ENCODE measurements around the gene TNFSF11. TPM values are rescaled to one million over a fixed set of nuclear protein-coding genes. Genes with fewer than 3 reads are reported as not detected.

The TNFSF11 gene
- total and polyA plus RNA-seq, 4 donors = 0.16 TPM; not detected in 3

DNA sequence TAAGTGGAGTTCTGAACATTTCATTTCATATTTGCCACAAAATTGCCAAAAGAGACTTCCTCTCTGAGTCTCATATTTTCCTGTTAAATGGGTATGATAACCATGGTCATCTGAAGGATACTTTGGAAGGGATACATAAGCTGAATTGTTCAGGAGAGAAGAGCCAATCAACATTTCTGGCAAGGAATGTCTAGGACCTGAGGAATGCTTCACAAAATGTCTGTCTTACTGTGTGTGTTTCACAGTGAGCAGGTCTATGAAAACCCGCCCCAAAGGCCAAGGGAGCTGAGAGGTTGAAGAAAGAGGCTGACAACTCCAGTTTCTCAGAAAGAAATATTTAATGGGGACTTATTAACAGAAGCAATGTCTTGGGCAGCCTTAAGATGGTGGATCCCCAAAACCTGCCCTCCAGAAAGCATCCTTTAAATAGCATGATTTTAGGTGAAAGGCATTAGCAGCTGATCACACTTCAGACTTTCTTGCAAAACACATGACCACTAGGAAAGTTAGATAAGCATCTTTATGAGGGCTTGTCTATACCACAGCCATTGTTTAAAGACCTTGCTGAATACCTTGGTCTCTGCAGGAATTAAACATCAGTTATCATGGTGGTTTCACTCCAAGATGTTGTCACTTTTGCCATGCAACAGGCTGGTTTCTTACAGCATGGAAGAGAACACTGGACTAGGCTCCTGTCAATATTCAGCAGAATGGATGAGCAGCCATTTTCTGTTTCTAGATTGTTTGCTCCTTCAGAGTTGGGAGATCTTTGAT is 78.9 kb downstream of the TNFSF11 start:
- H3K36me3 ChIP-seq (ENCODE audit: control insufficient read depth in 1 of 2, insufficient read depth in 2 of 2, low read length in 1 of 2) = no peaks in the 10 kb centered on the region
- intact Hi-C loops (cut with DNase I) = no loop called here
- DNase-seq (no peak), ATAC-seq (ENCODE audit: low FRiP score) (no peak)
- no peak overlapping the region for H3K27ac ChIP-seq (ENCODE audit: low read depth in 1 of 2, low read length in 2 of 2)
- no peak overlapping the region for H3K4me3 ChIP-seq (ENCODE audit: low read length in 2 of 2)
- WGBS, 2 donors = 94 to 100% methylated on average over 1 of the region's 1 CpG
- no peaks in the 10 kb centered on the region for H3K4me1 ChIP-seq (ENCODE audit: control insufficient read depth in 1 of 2, insufficient read depth in 2 of 2, low read length in 2 of 2)
- H3K27me3 ChIP-seq (ENCODE audit: control insufficient read depth in 1 of 2, insufficient read depth in 2 of 2, low read length in 1 of 2) = no peaks in the 10 kb centered on the region
- no peaks in the 10 kb centered on the region for H3K9me3 ChIP-seq (ENCODE audit: control insufficient read depth, low read length)

DNA sequence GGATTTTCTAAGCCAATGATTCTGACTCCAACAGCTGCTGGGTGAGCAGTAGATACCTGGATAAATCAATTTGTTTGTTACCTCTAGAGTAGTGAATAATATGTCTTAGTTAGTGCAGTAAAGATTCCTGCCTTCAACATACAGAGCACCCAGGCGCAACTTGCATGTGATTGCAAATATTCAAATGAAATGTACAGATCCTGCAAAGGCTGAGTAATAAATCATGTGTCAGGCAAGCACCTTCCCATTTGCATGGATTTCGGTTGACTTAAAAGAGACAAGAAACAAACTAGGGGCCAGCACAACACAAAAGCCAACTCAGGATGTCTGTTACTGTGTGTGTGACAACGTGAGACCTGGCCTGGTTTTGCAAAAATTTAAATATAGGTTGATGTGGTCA is 79.7 kb downstream of the TNFSF11 start:
- 75 to 76% methylated on average over 3 of the region's 3 CpGs for WGBS, 2 donors
- DNase-seq = no peak
- intact Hi-C loops (cut with DNase I) = no loop called here
- no peaks in the 10 kb centered on the region for H3K4me1 ChIP-seq (ENCODE audit: control insufficient read depth in 1 of 2, insufficient read depth in 2 of 2, low read length in 2 of 2)
- no peak overlapping the region for H3K4me3 ChIP-seq (ENCODE audit: low read length in 2 of 2)
- no peaks in the 10 kb centered on the region for H3K9me3 ChIP-seq (ENCODE audit: control insufficient read depth, low read length)
- H3K27ac ChIP-seq (ENCODE audit: low read depth in 1 of 2, low read length in 2 of 2) = no peak overlapping the region
- H3K36me3 ChIP-seq (ENCODE audit: control insufficient read depth in 1 of 2, insufficient read depth in 2 of 2, low read length in 1 of 2) = no peaks in the 10 kb centered on the region
- H3K27me3 ChIP-seq (ENCODE audit: control insufficient read depth in 1 of 2, insufficient read depth in 2 of 2, low read length in 1 of 2) = no peaks in the 10 kb centered on the region
- ATAC-seq (ENCODE audit: low FRiP score) = no peak

DNA sequence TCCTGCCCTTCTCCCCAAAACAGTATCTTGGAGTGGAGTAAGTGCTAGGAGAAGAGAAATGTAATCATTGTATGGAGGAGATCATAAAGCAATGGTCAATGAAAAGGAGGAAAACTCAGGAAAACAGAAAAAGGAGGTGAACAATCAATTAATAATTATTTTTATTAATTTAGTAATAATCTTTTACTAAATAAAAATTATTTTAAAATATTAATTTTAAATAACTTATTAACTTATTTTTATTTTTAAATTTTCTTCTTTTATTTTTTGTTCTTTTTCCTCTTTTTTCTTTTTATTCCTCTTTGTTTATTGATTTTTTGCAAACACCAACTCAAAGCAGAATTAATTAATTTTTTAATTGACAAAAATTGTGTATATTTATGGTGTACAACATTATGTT is 80.3 kb downstream of the TNFSF11 start:
- no peaks in the 10 kb centered on the region for H3K36me3 ChIP-seq (ENCODE audit: control insufficient read depth in 1 of 2, insufficient read depth in 2 of 2, low read length in 1 of 2)
- intact Hi-C loops (cut with DNase I) = no loop called here
- no peaks in the 10 kb centered on the region for H3K27me3 ChIP-seq (ENCODE audit: control insufficient read depth in 1 of 2, insufficient read depth in 2 of 2, low read length in 1 of 2)
- ATAC-seq (ENCODE audit: low FRiP score) (no peak), DNase-seq (no peak)
- no peak overlapping the region for H3K4me3 ChIP-seq (ENCODE audit: low read length in 2 of 2)
- no peak overlapping the region for H3K27ac ChIP-seq (ENCODE audit: low read depth in 1 of 2, low read length in 2 of 2)
- H3K4me1 ChIP-seq (ENCODE audit: control insufficient read depth in 1 of 2, insufficient read depth in 2 of 2, low read length in 2 of 2) = no peaks in the 10 kb centered on the region
- H3K9me3 ChIP-seq (ENCODE audit: control insufficient read depth, low read length) = no peaks in the 10 kb centered on the region

DNA sequence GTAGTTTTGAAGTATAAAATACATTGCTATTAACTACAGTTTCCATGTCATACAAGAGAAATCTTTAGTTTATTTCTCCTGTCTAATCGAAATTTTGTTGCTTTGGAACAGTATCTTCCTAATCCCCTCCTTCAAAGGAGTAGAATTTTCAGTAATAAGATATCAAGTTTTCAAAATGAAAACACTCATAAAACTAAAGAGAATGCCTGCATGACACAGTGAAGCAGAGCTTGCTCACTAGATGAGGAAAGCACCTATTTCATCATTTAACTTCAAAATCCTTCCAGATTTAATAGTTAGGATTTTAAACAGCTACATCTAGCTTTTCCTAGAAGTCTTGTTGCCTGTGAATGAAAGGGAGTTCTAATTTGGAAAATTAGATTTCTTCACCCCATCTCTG is 80.8 kb downstream of the TNFSF11 start:
- Histone ChIP-seq H3K27ac (ENCODE audit: low read depth in 1 of 2, low read length in 2 of 2) (no peak overlapping the region), H3K27me3 (ENCODE audit: control insufficient read depth in 1 of 2, insufficient read depth in 2 of 2, low read length in 1 of 2) (no peaks in the 10 kb centered on the region), H3K9me3 (ENCODE audit: control insufficient read depth, low read length) (no peaks in the 10 kb centered on the region), H3K4me1 (ENCODE audit: control insufficient read depth in 1 of 2, insufficient read depth in 2 of 2, low read length in 2 of 2) (no peaks in the 10 kb centered on the region), H3K36me3 (ENCODE audit: control insufficient read depth in 1 of 2, insufficient read depth in 2 of 2, low read length in 1 of 2) (no peaks in the 10 kb centered on the region), H3K4me3 (ENCODE audit: low read length in 2 of 2) (no peak overlapping the region)
- intact Hi-C loops (cut with DNase I) = loop anchor here in 1 of 2 donors (5.0 kb wide), 1 partner anchor 153 kb away; no protein-coding TSS in a partner anchor
- ATAC-seq (ENCODE audit: low FRiP score) = no peak
- WGBS, 2 donors = 67 to 76% methylated on average over 1 of the region's 1 CpG
- no peak for DNase-seq

DNA sequence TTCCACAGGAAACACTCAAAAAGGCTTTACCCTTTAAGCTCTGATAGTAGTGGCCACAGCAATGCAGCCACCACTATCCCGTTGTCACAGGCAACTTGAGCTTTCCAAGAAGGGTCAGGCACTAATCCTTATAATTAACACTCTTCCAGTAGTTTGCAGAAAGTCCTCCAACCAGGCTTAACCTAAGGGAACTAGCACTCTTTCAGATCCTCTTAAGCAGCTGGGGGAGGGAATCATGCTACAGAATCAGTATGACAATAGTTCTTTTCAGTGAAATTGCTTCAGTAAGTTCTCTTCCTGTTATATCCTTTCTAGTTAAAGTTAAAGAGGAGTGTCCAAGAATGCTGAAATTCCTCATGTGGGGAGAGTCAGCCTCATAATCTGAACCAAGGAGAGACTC is 82.2 kb downstream of the TNFSF11 start:
- no peaks in the 10 kb centered on the region for H3K36me3 ChIP-seq (ENCODE audit: control insufficient read depth in 1 of 2, insufficient read depth in 2 of 2, low read length in 1 of 2)
- intact Hi-C loops (cut with DNase I) = loop anchor here in 1 of 2 donors (5.0 kb wide), 1 partner anchor 151 kb away; no protein-coding TSS in a partner anchor
- ATAC-seq (ENCODE audit: low FRiP score) = no peak
- no peaks in the 10 kb centered on the region for H3K4me1 ChIP-seq (ENCODE audit: control insufficient read depth in 1 of 2, insufficient read depth in 2 of 2, low read length in 2 of 2)
- WGBS, 2 donors = 31 to 50% methylated on average over 1 of the region's 1 CpG
- no peak for DNase-seq
- H3K27ac ChIP-seq (ENCODE audit: low read depth in 1 of 2, low read length in 2 of 2) = no peak overlapping the region
- H3K9me3 ChIP-seq (ENCODE audit: control insufficient read depth, low read length) = no peaks in the 10 kb centered on the region
- H3K4me3 ChIP-seq (ENCODE audit: low read length in 2 of 2) = no peak overlapping the region
- H3K27me3 ChIP-seq (ENCODE audit: control insufficient read depth in 1 of 2, insufficient read depth in 2 of 2, low read length in 1 of 2) = no peaks in the 10 kb centered on the region

DNA sequence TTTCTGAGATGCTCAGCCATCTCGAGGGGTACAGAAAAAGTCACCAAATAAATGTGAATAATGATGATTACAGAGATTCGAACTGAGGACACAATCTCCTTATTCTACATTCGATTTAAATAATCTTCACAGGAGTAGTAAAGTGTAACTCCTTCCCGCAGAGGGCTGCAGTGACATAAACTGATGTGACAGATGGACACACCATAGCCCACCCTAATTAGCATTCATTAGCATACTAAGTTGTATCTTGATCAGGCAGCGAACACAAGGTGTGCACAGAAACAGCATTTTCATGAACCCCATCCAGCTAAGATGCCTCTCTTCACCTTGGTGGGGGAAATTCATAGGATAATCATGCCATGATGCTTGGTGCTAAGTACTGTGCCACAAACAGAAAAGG is 83.0 kb downstream of the TNFSF11 start:
- intact Hi-C loops (cut with DNase I) = loop anchor here in 1 of 2 donors (5.0 kb wide), 1 partner anchor 150 kb away; no protein-coding TSS in a partner anchor
- Histone ChIP-seq H3K27ac (ENCODE audit: low read depth in 1 of 2, low read length in 2 of 2) (no peak overlapping the region), H3K4me3 (ENCODE audit: low read length in 2 of 2) (no peak overlapping the region), H3K4me1 (ENCODE audit: control insufficient read depth in 1 of 2, insufficient read depth in 2 of 2, low read length in 2 of 2) (no peaks in the 10 kb centered on the region), H3K27me3 (ENCODE audit: control insufficient read depth in 1 of 2, insufficient read depth in 2 of 2, low read length in 1 of 2) (no peaks in the 10 kb centered on the region), H3K36me3 (ENCODE audit: control insufficient read depth in 1 of 2, insufficient read depth in 2 of 2, low read length in 1 of 2) (no peaks in the 10 kb centered on the region), H3K9me3 (ENCODE audit: control insufficient read depth, low read length) (no peaks in the 10 kb centered on the region)
- DNase-seq = no peak
- no peak for ATAC-seq (ENCODE audit: low FRiP score)
- WGBS, 2 donors = 91% methylated on average over 5 of the region's 5 CpGs

Other genes with a start within 250 kb of the TNFSF11 start
- gene FAM216B, start 207.4 kb downstream of the TNFSF11 start, total RNA-seq = not detected
- not detected for gene FAM216B, start 207.4 kb downstream of the TNFSF11 start, polyA plus RNA-seq

All from aorta (tissue), 5 donors.